Liver (tissue), 9 donors: ENCODE results near the gene TOMM40L. TPM values are rescaled to one million over a fixed set of nuclear protein-coding genes. Genes with fewer than 3 reads are reported as not detected.

Experiments used
- DNase-seq: peaks from one replicate; pipeline ENCODE4 v3.0.0-alpha.2; 2017; ENCODE audit warnings: low spot score
- H3K27ac ChIP-seq, 2 donors: one replicate each; pipeline ENCODE4 v1.7.0; 2013; ENCODE audit warnings: inconsistent platforms in 2 of 2, low read length in 2 of 2, control low read depth in 1 of 2, low read depth in 1 of 2, mild to moderate bottlenecking in 1 of 2
- H3K27me3 ChIP-seq, 4 donors: one replicate each; pipeline versions ENCODE4 v1.6.1 to v1.7.0; 2013; ENCODE audit warnings: low read length in 3 of 4, inconsistent platforms in 1 of 4, mild to moderate bottlenecking in 1 of 4, moderate library complexity in 1 of 4; ENCODE audit not compliant: control insufficient read depth in 4 of 4, insufficient read depth in 4 of 4
- H3K36me3 ChIP-seq, 4 donors: one replicate each; pipeline versions ENCODE4 v1.6.1 to v1.7.0; 2013; ENCODE audit warnings: low read length in 3 of 4, mild to moderate bottlenecking in 3 of 4, low read depth in 1 of 4, moderate library complexity in 1 of 4; ENCODE audit not compliant: control insufficient read depth in 4 of 4, insufficient read depth in 3 of 4
- H3K4me1 ChIP-seq, 4 donors: one replicate each; pipeline versions ENCODE4 v1.6.1 to v1.7.0; 2013; ENCODE audit warnings: low read length in 3 of 4, mild to moderate bottlenecking in 3 of 4, moderate library complexity in 1 of 4; ENCODE audit not compliant: control insufficient read depth in 4 of 4, insufficient read depth in 4 of 4
- H3K4me3 ChIP-seq, 3 donors: one replicate each; pipeline versions ENCODE4 v1.6.1 to v1.7.0; 2013; ENCODE audit warnings: low read length in 3 of 3, control low read depth in 1 of 3, low read depth in 1 of 3, mild to moderate bottlenecking in 1 of 3
- H3K9ac ChIP-seq, 2 donors: one replicate each; pipeline ENCODE4 v1.7.0; 2013; ENCODE audit warnings: low read length in 2 of 2, mild to moderate bottlenecking in 2 of 2, moderate library complexity in 2 of 2, control low read depth in 1 of 2, low read depth in 1 of 2
- H3K9me3 ChIP-seq, 4 donors: one replicate each; pipeline versions ENCODE4 v1.6.1 to v1.7.0; 2013; ENCODE audit warnings: low read length in 3 of 4; ENCODE audit not compliant: control insufficient read depth in 4 of 4
- CTCF ChIP-seq: fragments of 150-350 bp; IDR thresholded peaks from 2 replicates; pipeline ENCODE4 v1.5.1; 2017; ENCODE audit warnings: improper control_type of control experiment, low read depth, low read length; ENCODE audit not compliant: missing input control
- EGR1 ChIP-seq, 2 donors: IDR thresholded peaks; 2 replicates each; pipeline ENCODE4 v1.6.1; 2016 to 2018; ENCODE audit warnings: antibody characterized with exemption in 2 of 2, low read depth in 2 of 2
- HNF4A ChIP-seq, 2 donors: conservative IDR thresholded peaks; 2 replicates each; pipeline ENCODE4 v1.6.1; 2016; ENCODE audit warnings: antibody characterized with exemption in 2 of 2, mild to moderate bottlenecking in 2 of 2
- HNF4G ChIP-seq: IDR thresholded peaks from 2 replicates; pipeline ENCODE4 v1.6.1; 2016; ENCODE audit warnings: antibody characterized with exemption
- JUND ChIP-seq, 2 donors: IDR thresholded peaks; 2 replicates each; pipeline ENCODE4 v1.6.1; 2016; ENCODE audit warnings: antibody characterized with exemption in 2 of 2
- MAX ChIP-seq: IDR thresholded peaks from 2 replicates; pipeline ENCODE4 v1.6.1; 2016; ENCODE audit warnings: antibody characterized with exemption
- SP1 ChIP-seq: IDR thresholded peaks from 2 replicates; pipeline ENCODE4 v1.6.1; 2018; ENCODE audit warnings: antibody characterized with exemption, mild to moderate bottlenecking
- YY1 ChIP-seq: IDR thresholded peaks from 2 replicates; pipeline ENCODE4 v1.6.1; 2016; ENCODE audit warnings: antibody characterized with exemption, mild to moderate bottlenecking
- WGBS: extraction: QIAGEN DNeasy Blood & Tissue Kit; methylation state at CpG from one replicate; pipeline ENCODE4 v1.1.7; 2013; 5-methylcytosine and 5-hydroxymethylcytosine counted together
- polyA plus RNA-seq, 2 donors: library from polyadenylated mRNA; stranded (reverse) in 1 of 2; unstranded in 1 of 2; fragments of 200-250 nt in 1 of 2; fragments of >200 nt in 1 of 2; fragmentation: Nextera tagmentation in 1 of 2; extraction: Ambion mirVana in 1 of 2; gene quantifications; one replicate each; pipeline versions ENCODE4 v1.2.1 to v1.2.3, GENCODE V29; 2013 to 2015
- total RNA-seq, 2 donors: library from RNA; depleted of rRNA; stranded (reverse); fragments of >200 nt; gene quantifications; one replicate each; pipeline ENCODE4 v1.2.3, GENCODE V29; 2014
- TF ChIP-seq, protein P1 (sequence below): IDR thresholded peaks from 2 replicates; pipeline ENCODE4 v1.6.1; 2016; ENCODE audit warnings: antibody characterized with exemption
- TF ChIP-seq, protein P2 (sequence below): IDR thresholded peaks from 2 replicates; pipeline ENCODE4 v1.6.1; 2016; ENCODE audit warnings: antibody characterized with exemption, mild to moderate bottlenecking
- donor health status: healthy.
- donor health status: healthy.
- donor health status: healthy.
- donor health status: healthy.
- donor health status: healthy.

TOMM40L gene
- total and polyA plus RNA-seq, 4 donors = 6.7 to 10.5 (median 8.9) TPM

- no peak for TF ChIP-seq JUND (IDR thresholded peaks at IDR 0.05)
- no peak for TF ChIP-seq CTCF
- no peak for TF ChIP-seq EGR1 (IDR thresholded peaks at IDR 0.05; ENCODE audit: low read depth in 2 of 2)
Measured at GRCh38 chr1:161259765-161260164, 33.9 kb downstream of the TOMM40L start (continued).

DNA sequence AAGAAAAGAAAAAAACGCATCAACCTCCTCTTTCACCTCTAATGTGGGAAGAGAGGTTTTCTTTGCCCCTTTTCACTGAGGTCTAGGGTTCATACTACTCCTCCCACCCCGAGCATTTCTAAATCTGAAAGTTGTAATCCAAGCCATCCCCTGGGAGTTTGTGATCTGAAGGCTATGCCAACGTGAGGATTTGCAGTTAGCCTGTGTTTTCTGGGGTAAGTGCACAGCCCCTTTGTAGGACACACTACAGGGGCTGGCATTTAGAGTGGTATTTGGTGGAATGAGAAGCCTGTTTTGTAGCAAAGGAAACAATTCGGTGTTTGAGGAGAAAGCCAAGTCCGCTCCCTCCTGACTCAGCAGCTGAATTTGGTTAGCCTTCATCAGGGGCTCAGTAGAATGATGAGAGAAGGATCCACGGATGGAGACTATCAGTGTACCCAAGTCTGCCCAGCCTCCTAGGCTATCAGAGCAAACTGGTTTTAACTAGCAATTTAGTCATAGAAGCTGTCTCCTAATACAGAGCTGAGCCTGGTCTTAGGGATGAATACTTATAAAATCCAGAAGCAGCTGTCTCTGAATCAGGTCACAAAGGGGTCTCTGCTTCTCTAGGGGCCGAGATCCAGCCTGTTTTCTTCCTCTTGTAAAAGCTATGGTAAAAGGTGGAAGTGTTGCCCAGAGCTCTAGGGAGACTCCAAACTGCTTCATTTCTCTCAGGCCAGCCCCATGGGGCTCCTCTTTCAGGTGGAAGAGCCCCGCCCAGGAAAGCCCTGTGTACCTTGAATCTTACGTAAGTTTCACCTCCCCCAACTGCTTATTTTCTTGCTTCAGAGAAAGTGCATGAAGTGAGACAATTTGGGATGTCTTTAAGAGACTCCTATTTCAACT, 34.8 kb downstream of the TOMM40L start:
- no peak for DNase-seq
- Histone ChIP-seq H3K27me3 (no peaks in the 10 kb centered on the region), H3K27ac (no peak overlapping the region), H3K9me3 (no peaks in the 10 kb centered on the region), H3K4me1 (peaks cover under 1 to 11% (median 7%) of the 10 kb centered on the region in 4 donors), H3K9ac (no peak overlapping the region), H3K4me3 (no peak overlapping the region), H3K36me3 (no peaks in the 10 kb centered on the region)
- no peak for TF ChIP-seq HNF4G
- TF ChIP-seq MAX = no peak
- TF ChIP-seq YY1 = no peak
- TF ChIP-seq, protein P1, sequence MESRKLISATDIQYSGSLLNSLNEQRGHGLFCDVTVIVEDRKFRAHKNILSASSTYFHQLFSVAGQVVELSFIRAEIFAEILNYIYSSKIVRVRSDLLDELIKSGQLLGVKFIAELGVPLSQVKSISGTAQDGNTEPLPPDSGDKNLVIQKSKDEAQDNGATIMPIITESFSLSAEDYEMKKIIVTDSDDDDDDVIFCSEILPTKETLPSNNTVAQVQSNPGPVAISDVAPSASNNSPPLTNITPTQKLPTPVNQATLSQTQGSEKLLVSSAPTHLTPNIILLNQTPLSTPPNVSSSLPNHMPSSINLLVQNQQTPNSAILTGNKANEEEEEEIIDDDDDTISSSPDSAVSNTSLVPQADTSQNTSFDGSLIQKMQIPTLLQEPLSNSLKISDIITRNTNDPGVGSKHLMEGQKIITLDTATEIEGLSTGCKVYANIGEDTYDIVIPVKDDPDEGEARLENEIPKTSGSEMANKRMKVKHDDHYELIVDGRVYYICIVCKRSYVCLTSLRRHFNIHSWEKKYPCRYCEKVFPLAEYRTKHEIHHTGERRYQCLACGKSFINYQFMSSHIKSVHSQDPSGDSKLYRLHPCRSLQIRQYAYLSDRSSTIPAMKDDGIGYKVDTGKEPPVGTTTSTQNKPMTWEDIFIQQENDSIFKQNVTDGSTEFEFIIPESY = no peak
- TF ChIP-seq SP1 = no peak
- TF ChIP-seq HNF4A (conservative IDR thresholded peaks at IDR 0.05) = peak in 1 of 2 donors; percentile 36
- 63% methylated on average over 9 of the region's 9 CpGs for WGBS

DNA sequence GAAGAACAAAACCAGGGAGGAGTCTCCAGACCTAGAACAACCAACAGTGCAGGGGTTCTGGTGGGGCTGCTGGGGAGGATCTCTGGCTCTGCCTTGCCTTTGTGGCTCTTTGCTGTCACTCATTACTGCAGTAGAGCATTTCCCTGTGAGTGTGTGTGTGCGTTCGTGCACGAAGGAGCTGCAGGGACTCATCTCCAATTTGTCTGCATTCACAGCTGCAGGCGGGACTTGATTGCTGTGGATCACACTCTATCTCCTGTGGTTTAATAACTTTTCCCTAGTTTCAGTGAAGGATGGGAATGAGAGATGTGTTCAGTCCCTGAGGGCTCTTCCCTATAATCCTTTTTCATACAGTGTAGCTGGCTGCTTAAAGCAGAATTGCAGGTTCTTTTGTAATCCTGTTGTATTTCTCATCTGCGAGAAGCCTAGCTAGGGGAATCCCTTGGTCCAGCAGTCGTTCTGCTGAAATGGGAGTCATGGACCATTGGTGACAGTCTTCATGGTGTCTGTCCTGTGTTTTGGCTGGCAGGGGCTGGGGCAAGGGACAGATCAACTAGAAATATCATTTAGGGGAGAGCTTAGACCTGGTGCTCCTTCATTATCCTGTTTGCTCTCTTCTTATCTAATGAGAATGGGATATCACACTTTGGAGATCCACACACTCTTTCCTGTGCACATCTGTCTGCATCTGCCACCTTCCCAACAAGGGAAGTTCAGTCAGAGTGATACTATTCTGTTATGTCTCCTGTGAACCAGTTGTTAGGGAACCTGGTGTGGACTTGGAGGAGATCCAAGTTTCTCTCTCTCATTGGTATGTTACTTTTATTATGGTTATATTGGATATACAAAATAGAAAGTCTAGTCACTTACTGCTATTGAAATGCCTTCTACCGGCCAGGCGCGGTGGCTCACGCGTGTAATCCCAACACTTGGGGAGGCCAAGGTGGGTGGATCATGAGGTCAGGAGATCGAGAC, 35.7 kb downstream of the TOMM40L start:
- TF ChIP-seq, protein P1 = no peak
- TF ChIP-seq, protein P2, sequence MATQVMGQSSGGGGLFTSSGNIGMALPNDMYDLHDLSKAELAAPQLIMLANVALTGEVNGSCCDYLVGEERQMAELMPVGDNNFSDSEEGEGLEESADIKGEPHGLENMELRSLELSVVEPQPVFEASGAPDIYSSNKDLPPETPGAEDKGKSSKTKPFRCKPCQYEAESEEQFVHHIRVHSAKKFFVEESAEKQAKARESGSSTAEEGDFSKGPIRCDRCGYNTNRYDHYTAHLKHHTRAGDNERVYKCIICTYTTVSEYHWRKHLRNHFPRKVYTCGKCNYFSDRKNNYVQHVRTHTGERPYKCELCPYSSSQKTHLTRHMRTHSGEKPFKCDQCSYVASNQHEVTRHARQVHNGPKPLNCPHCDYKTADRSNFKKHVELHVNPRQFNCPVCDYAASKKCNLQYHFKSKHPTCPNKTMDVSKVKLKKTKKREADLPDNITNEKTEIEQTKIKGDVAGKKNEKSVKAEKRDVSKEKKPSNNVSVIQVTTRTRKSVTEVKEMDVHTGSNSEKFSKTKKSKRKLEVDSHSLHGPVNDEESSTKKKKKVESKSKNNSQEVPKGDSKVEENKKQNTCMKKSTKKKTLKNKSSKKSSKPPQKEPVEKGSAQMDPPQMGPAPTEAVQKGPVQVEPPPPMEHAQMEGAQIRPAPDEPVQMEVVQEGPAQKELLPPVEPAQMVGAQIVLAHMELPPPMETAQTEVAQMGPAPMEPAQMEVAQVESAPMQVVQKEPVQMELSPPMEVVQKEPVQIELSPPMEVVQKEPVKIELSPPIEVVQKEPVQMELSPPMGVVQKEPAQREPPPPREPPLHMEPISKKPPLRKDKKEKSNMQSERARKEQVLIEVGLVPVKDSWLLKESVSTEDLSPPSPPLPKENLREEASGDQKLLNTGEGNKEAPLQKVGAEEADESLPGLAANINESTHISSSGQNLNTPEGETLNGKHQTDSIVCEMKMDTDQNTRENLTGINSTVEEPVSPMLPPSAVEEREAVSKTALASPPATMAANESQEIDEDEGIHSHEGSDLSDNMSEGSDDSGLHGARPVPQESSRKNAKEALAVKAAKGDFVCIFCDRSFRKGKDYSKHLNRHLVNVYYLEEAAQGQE = peak; percentile 46
- Histone ChIP-seq H3K4me1 (peaks cover 0 to 10% (median 4%) of the 10 kb centered on the region in 4 donors), H3K27ac (no peak overlapping the region), H3K9me3 (no peaks in the 10 kb centered on the region), H3K4me3 (no peak overlapping the region), H3K27me3 (no peaks in the 10 kb centered on the region), H3K9ac (no peak overlapping the region), H3K36me3 (no peaks in the 10 kb centered on the region)
- 81% methylated on average over 12 of the region's 12 CpGs for WGBS
- DNase-seq = no peak
